ENCODE data around the gene MACF1. TPM values are rescaled to one million over a fixed set of nuclear protein-coding genes. Genes with fewer than 3 reads are reported as not detected.

The MACF1 gene
- total and polyA plus RNA-seq, 4 donors: 23.3 to 216 (median 51.2) TPM

DNA sequence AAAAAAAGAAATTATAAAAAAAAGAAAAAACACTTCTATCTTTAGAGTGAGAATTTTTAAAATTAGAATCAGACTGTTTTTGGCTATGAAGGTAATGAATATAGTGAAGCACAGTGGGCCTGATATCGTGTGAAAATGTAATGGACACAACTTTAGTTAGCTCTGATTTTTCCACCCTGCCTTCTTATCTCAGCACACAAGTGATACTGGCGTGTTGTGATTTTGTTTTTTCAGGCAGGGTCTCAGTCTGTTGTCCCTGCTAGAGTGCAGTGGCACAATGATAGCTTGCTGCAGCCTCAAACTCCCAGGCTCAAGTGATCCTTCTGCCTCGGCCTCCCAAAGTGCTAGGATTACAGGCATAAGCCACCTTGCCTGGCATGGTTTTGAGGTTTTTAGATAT lies 22.3 kb downstream of the MACF1 start:
- Histone ChIP-seq H3K9ac (ENCODE audit: low read depth in 1 of 2, low read length in 2 of 2) (no peak overlapping the region), H3K27ac (ENCODE audit: low read depth in 1 of 2, low read length in 2 of 2) (no peak overlapping the region), H3K4me1 (ENCODE audit: control insufficient read depth in 4 of 4, insufficient read depth in 4 of 4, low read length in 3 of 4) (peaks cover 0 to 7% (median 4%) of the 10 kb centered on the region in 4 donors), H3K36me3 (ENCODE audit: control insufficient read depth in 4 of 4, insufficient read depth in 3 of 4, low read depth in 1 of 4, low read length in 3 of 4) (no peaks in the 10 kb centered on the region), H3K9me3 (ENCODE audit: control insufficient read depth in 4 of 4, low read length in 3 of 4) (no peaks in the 10 kb centered on the region), H3K27me3 (ENCODE audit: control insufficient read depth in 4 of 4, insufficient read depth in 4 of 4, low read length in 3 of 4) (no peaks in the 10 kb centered on the region), H3K4me3 (ENCODE audit: low read depth in 1 of 3, low read length in 3 of 3) (no peak overlapping the region)
- no peak for DNase-seq (ENCODE audit: low spot score)
- no peak for TF ChIP-seq RAD21 (IDR thresholded peaks at IDR 0.05)
- 93% methylated on average over 3 of the region's 3 CpGs for WGBS

GRCh38 chr1:39228252-39228651 lies 23.8 kb downstream of the MACF1 start:
- Histone ChIP-seq H3K4me3 (ENCODE audit: low read depth in 1 of 3, low read length in 3 of 3) (no peak overlapping the region), H3K9ac (ENCODE audit: low read depth in 1 of 2, low read length in 2 of 2) (no peak overlapping the region), H3K4me1 (ENCODE audit: control insufficient read depth in 4 of 4, insufficient read depth in 4 of 4, low read length in 3 of 4) (no peaks in the 10 kb centered on the region), H3K27ac (ENCODE audit: low read depth in 1 of 2, low read length in 2 of 2) (no peak overlapping the region), H3K27me3 (ENCODE audit: control insufficient read depth in 4 of 4, insufficient read depth in 4 of 4, low read length in 3 of 4) (no peaks in the 10 kb centered on the region), H3K36me3 (ENCODE audit: control insufficient read depth in 4 of 4, insufficient read depth in 3 of 4, low read depth in 1 of 4, low read length in 3 of 4) (peaks cover 0 to 4% (median 1%) of the 10 kb centered on the region in 4 donors), H3K9me3 (ENCODE audit: control insufficient read depth in 4 of 4, low read length in 3 of 4) (no peaks in the 10 kb centered on the region)
- 97% methylated on average over 6 of the region's 6 CpGs for WGBS
- no peak for DNase-seq (ENCODE audit: low spot score)
- TF ChIP-seq NR2F2 (IDR thresholded peaks at IDR 0.05) (no peak), YY1 (IDR thresholded peaks at IDR 0.05) (no peak), TAF1 (conservative IDR thresholded peaks at IDR 0.05) (no peak), JUND (IDR thresholded peaks at IDR 0.05) (no peak), EGR1 (IDR thresholded peaks at IDR 0.05; ENCODE audit: low read depth in 2 of 2) (no peak)
- TF ChIP-seq, protein P1, sequence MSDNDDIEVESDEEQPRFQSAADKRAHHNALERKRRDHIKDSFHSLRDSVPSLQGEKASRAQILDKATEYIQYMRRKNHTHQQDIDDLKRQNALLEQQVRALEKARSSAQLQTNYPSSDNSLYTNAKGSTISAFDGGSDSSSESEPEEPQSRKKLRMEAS (IDR thresholded peaks at IDR 0.05): no peak

- Histone ChIP-seq H3K27me3 (ENCODE audit: control insufficient read depth in 4 of 4, insufficient read depth in 4 of 4, low read length in 3 of 4) (no peaks in the 10 kb centered on the region), H3K9me3 (ENCODE audit: control insufficient read depth in 4 of 4, low read length in 3 of 4) (no peaks in the 10 kb centered on the region), H3K27ac (ENCODE audit: low read depth in 1 of 2, low read length in 2 of 2) (no peak overlapping the region), H3K9ac (ENCODE audit: low read depth in 1 of 2, low read length in 2 of 2) (no peak overlapping the region), H3K36me3 (ENCODE audit: control insufficient read depth in 4 of 4, insufficient read depth in 3 of 4, low read depth in 1 of 4, low read length in 3 of 4) (peaks cover 0 to 6% (median 1%) of the 10 kb centered on the region in 4 donors), H3K4me1 (ENCODE audit: control insufficient read depth in 4 of 4, insufficient read depth in 4 of 4, low read length in 3 of 4) (no peaks in the 10 kb centered on the region), H3K4me3 (ENCODE audit: low read depth in 1 of 3, low read length in 3 of 3) (no peak overlapping the region)
- DNase-seq (ENCODE audit: low spot score): no peak
- WGBS: 96% methylated on average over 4 of the region's 4 CpGs
- TF ChIP-seq GABPA (IDR thresholded peaks at IDR 0.05 in 1 of 2, conservative IDR thresholded peaks at IDR 0.05 in 1 of 2) (no peak), REST (IDR thresholded peaks at IDR 0.05) (no peak), YY1 (IDR thresholded peaks at IDR 0.05) (no peak), FOXA1 (IDR thresholded peaks at IDR 0.05) (no peak), RXRA (IDR thresholded peaks at IDR 0.05) (no peak), TAF1 (conservative IDR thresholded peaks at IDR 0.05) (no peak), ATF3 (IDR thresholded peaks at IDR 0.05) (no peak), HNF4A (conservative IDR thresholded peaks at IDR 0.05) (no peak), HNF4G (IDR thresholded peaks at IDR 0.05) (no peak), EGR1 (IDR thresholded peaks at IDR 0.05; ENCODE audit: low read depth in 2 of 2) (no peak), JUND (IDR thresholded peaks at IDR 0.05) (no peak)
- TF ChIP-seq, protein P1 (IDR thresholded peaks at IDR 0.05): no peak
- TF ChIP-seq, protein P2, sequence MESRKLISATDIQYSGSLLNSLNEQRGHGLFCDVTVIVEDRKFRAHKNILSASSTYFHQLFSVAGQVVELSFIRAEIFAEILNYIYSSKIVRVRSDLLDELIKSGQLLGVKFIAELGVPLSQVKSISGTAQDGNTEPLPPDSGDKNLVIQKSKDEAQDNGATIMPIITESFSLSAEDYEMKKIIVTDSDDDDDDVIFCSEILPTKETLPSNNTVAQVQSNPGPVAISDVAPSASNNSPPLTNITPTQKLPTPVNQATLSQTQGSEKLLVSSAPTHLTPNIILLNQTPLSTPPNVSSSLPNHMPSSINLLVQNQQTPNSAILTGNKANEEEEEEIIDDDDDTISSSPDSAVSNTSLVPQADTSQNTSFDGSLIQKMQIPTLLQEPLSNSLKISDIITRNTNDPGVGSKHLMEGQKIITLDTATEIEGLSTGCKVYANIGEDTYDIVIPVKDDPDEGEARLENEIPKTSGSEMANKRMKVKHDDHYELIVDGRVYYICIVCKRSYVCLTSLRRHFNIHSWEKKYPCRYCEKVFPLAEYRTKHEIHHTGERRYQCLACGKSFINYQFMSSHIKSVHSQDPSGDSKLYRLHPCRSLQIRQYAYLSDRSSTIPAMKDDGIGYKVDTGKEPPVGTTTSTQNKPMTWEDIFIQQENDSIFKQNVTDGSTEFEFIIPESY (IDR thresholded peaks at IDR 0.05): no peak
Measured at GRCh38 chr1:39229504-39229903, 25.0 kb downstream of the MACF1 start.
